Measurements from ENCODE around the gene SHCBP1L. TPM values are rescaled to one million over a fixed set of nuclear protein-coding genes. Genes with fewer than 3 reads are reported as not detected.
"Not testable (repeated sequence)": the region's sequence is repeated elsewhere in the genome, so short reads cannot be mapped to it uniquely, and the experiment has no call there.

The SHCBP1L gene
- polyA plus RNA-seq, 1 donor from 2014 or later: not detected

DNA sequence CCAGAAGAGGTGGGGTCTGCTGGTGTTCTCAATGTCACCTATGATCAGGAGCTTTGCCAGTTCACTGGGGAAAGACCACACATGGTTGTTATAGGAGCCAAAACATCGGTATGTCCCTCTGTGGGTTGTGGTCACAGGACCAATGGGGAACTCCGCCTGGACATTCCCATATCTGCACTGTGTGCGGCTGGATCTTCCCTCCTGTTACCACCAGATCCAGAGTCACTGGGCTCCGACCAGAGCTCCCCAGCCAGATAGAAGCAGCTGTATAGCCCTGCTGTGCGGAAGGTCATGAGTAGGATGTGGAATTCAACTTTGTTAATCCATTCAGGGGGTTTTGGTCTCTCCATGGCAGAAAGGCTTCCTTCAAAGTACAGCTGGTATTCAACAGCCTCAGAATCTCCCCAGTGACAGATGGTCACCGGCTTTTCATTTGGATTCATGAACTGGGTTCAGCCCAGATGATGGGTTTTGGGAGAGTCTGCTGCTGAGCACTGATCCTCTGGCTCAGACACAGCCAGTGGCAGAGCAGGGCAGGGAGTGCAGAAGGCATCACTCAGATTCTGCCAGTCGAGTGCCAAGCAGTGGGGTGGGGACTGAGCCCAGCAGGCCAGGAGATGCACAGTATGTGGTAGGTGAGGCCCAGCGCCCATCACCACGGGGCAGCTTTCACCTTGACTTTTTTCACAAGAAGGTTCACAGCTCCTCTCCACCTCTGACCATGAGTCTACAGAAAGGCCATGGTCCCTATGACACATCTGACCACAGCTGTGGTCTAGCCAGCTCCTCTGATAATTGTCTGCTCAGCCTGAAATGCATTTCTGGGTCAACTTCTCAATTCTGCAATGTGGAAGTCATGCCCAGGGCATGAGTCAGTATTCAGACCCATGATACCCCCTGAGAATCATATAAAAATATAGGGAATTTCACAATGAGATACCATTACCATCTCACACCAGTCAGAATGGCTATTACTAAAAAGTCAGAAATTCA lies 2.9 kb upstream of the SHCBP1L start:
- no peak overlapping the region for H3K4me2 ChIP-seq (ENCODE audit: low read length)

DNA sequence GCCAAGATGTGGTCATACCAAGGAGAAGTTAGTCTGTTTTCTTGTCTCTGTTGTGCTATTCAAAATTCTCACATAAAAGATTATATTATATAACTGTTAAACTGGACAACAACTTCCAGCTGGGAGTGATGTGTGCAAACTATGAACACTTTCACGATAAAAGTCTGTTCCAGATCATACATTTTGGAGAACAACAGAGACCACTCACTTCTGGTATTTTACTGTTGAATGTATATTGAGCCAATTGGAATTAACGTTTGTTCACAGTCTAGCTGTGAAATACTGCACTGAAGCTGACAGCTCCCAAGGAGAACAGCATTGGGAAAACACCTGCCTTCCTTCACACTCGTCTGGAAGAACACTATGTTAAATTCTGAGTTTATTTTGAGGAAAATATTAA lies 860 bp upstream of the SHCBP1L start:
- H3K36me3 ChIP-seq (ENCODE audit: insufficient read depth, low read length): no peaks in the 10 kb centered on the region
- H2AFZ ChIP-seq (ENCODE audit: low read depth, low read length): no peak overlapping the region
- H3K4me3 ChIP-seq (ENCODE audit: low read length): no peak overlapping the region
- TF ChIP-seq REST (IDR thresholded peaks at IDR 0.05; ENCODE audit: borderline replicate concordance) (no peak), TAF1 (IDR thresholded peaks at IDR 0.05; ENCODE audit: low read depth) (no peak)
- no peaks in the 10 kb centered on the region for H4K20me1 ChIP-seq (ENCODE audit: insufficient read depth)
- no peak overlapping the region for H3K27ac ChIP-seq (ENCODE audit: low read length)
- H3K27me3 ChIP-seq (ENCODE audit: insufficient read depth, low read depth, low read length): no peaks in the 10 kb centered on the region
- no peak overlapping the region for H3K4me2 ChIP-seq (ENCODE audit: low read length)
- H3K9ac ChIP-seq (ENCODE audit: low read length): no peak overlapping the region
- H3K9me3 ChIP-seq (ENCODE audit: low read length): no peaks in the 10 kb centered on the region
- H3F3A ChIP-seq (ENCODE audit: insufficient read depth, low read length, poor library complexity, severe bottlenecking): no peaks in the 10 kb centered on the region
- H3K9me2 ChIP-seq (ENCODE audit: insufficient read depth, low read length): no peaks in the 10 kb centered on the region
- no peaks in the 10 kb centered on the region for H3K79me2 ChIP-seq (replicated peaks; ENCODE audit: insufficient read depth, low read length)

More for the DNA sequence above, 2.9 kb upstream of the SHCBP1L start:
- Histone ChIP-seq H3K27me3 (ENCODE audit: insufficient read depth, low read depth, low read length) (no peaks in the 10 kb centered on the region), H3K9ac (ENCODE audit: low read length) (no peak overlapping the region), H3K27ac (ENCODE audit: low read length) (no peak overlapping the region), H3K9me3 (ENCODE audit: low read length) (no peaks in the 10 kb centered on the region), H3K9me2 (ENCODE audit: insufficient read depth, low read length) (no peaks in the 10 kb centered on the region), H3K4me3 (ENCODE audit: low read length) (no peak overlapping the region), H3K36me3 (ENCODE audit: insufficient read depth, low read length) (no peaks in the 10 kb centered on the region), H4K20me1 (ENCODE audit: insufficient read depth) (no peaks in the 10 kb centered on the region), H3K79me2 (replicated peaks; ENCODE audit: insufficient read depth, low read length) (no peaks in the 10 kb centered on the region), H3F3A (ENCODE audit: insufficient read depth, low read length, poor library complexity, severe bottlenecking) (no peaks in the 10 kb centered on the region), H2AFZ (ENCODE audit: low read depth, low read length) (no peak overlapping the region)
- TF ChIP-seq EZH2 (IDR thresholded peaks at IDR 0.05; ENCODE audit: borderline replicate concordance, insufficient read depth, low read length, poor library complexity, severe bottlenecking) (no peak), TAF1 (IDR thresholded peaks at IDR 0.05; ENCODE audit: low read depth) (no peak), REST (IDR thresholded peaks at IDR 0.05; ENCODE audit: borderline replicate concordance) (no peak), SMC3 (conservative IDR thresholded peaks at IDR 0.05; ENCODE audit: poor library complexity) (no peak), RAD21 (conservative IDR thresholded peaks at IDR 0.05) (no peak), EP300 (conservative IDR thresholded peaks at IDR 0.05; ENCODE audit: poor library complexity, severe bottlenecking) (no peak), POLR2AphosphoS5 (IDR thresholded peaks at IDR 0.05) (no peak), MXI1 (conservative IDR thresholded peaks at IDR 0.05; ENCODE audit: poor library complexity, severe bottlenecking) (no peak)
- TF ChIP-seq, protein P1, sequence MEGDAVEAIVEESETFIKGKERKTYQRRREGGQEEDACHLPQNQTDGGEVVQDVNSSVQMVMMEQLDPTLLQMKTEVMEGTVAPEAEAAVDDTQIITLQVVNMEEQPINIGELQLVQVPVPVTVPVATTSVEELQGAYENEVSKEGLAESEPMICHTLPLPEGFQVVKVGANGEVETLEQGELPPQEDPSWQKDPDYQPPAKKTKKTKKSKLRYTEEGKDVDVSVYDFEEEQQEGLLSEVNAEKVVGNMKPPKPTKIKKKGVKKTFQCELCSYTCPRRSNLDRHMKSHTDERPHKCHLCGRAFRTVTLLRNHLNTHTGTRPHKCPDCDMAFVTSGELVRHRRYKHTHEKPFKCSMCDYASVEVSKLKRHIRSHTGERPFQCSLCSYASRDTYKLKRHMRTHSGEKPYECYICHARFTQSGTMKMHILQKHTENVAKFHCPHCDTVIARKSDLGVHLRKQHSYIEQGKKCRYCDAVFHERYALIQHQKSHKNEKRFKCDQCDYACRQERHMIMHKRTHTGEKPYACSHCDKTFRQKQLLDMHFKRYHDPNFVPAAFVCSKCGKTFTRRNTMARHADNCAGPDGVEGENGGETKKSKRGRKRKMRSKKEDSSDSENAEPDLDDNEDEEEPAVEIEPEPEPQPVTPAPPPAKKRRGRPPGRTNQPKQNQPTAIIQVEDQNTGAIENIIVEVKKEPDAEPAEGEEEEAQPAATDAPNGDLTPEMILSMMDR (IDR thresholded peaks at IDR 0.05; ENCODE audit: poor library complexity, severe bottlenecking): no peak

- H3K9me3 ChIP-seq (ENCODE audit: low read length); H2AFZ ChIP-seq (ENCODE audit: low read depth, low read length); H3F3A ChIP-seq (ENCODE audit: insufficient read depth, low read length, poor library complexity, severe bottlenecking); H3K9ac ChIP-seq (ENCODE audit: low read length); H3K4me2 ChIP-seq (ENCODE audit: low read length); H3K27me3 ChIP-seq (ENCODE audit: insufficient read depth, low read depth, low read length); H4K20me1 ChIP-seq (ENCODE audit: insufficient read depth); H3K4me3 ChIP-seq (ENCODE audit: low read length); H3K79me2 ChIP-seq (replicated peaks; ENCODE audit: insufficient read depth, low read length); H3K36me3 ChIP-seq (ENCODE audit: insufficient read depth, low read length); H3K27ac ChIP-seq (ENCODE audit: low read length); H3K9me2 ChIP-seq (ENCODE audit: insufficient read depth, low read length): not testable (repeated sequence)
These were observed 9.6 kb downstream of the SHCBP1L start for GRCh38 chr1:182943336-182943735.

DNA sequence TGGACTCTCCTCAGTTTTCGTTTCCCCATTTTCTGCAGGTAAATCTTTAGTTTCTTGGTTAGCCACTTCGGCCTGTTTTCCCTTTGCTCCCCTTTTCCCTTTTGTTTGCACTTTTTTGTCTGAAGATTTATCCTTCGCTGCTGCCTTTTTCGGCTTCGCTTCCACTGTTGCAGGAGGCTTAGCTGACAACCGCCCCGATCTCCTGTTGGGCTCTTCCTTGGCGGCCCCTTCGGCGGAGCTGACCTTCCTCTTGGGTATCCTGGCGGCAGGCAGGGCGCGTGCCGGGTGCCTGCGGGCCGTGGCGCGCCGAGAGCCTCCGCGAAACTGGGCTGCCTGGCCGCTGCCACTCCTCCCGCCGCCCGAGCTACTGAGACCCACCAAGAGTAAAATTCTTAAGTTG lies 10.8 kb downstream of the SHCBP1L start:
- H3K27me3 ChIP-seq (ENCODE audit: insufficient read depth, low read depth, low read length); H4K20me1 ChIP-seq (ENCODE audit: insufficient read depth); H3K9me3 ChIP-seq (ENCODE audit: low read length); H3K9me2 ChIP-seq (ENCODE audit: insufficient read depth, low read length); H3K27ac ChIP-seq (ENCODE audit: low read length); H3K36me3 ChIP-seq (ENCODE audit: insufficient read depth, low read length); H3K79me2 ChIP-seq (replicated peaks; ENCODE audit: insufficient read depth, low read length); H3K4me2 ChIP-seq (ENCODE audit: low read length); H3F3A ChIP-seq (ENCODE audit: insufficient read depth, low read length, poor library complexity, severe bottlenecking); H3K9ac ChIP-seq (ENCODE audit: low read length); H2AFZ ChIP-seq (ENCODE audit: low read depth, low read length): not testable (repeated sequence)
- H3K4me3 ChIP-seq (ENCODE audit: low read length): peak overlapping the region; percentile 50

All from neural cell (in vitro differentiated cells).